Muscle layer of duodenum (tissue), 2 donors: Measurements from ENCODE around the gene EVX1.

Experiments used
- H3K27ac ChIP-seq: one replicate; pipeline ENCODE4 v1.7.0; 2013; ENCODE audit warnings: mild to moderate bottlenecking, low read length
- H3K27me3 ChIP-seq: one replicate; pipeline ENCODE4 v1.7.0; 2013; ENCODE audit warnings: low read depth, mild to moderate bottlenecking, control low read depth, low read length
- H3K36me3 ChIP-seq, 2 donors: one replicate each; pipeline ENCODE4 v1.7.0; 2013; ENCODE audit warnings: low read length in 2 of 2, control low read depth in 1 of 2, mild to moderate bottlenecking in 1 of 2; ENCODE audit not compliant: insufficient read depth in 2 of 2, control insufficient read depth in 1 of 2
- H3K4me1 ChIP-seq, 2 donors: one replicate each; pipeline ENCODE4 v1.7.0; 2013; ENCODE audit warnings: low read length in 2 of 2, mild to moderate bottlenecking in 2 of 2, control low read depth in 1 of 2, moderate library complexity in 1 of 2; ENCODE audit not compliant: insufficient read depth in 2 of 2, control insufficient read depth in 1 of 2
- H3K4me3 ChIP-seq, 2 donors: one replicate each; pipeline ENCODE4 v1.7.0; 2013; ENCODE audit warnings: low read length in 2 of 2, low read depth in 1 of 2, mild to moderate bottlenecking in 1 of 2
- H3K9me3 ChIP-seq, 2 donors: one replicate each; pipeline ENCODE4 v1.7.0; 2013; ENCODE audit warnings: low read length in 2 of 2, control low read depth in 1 of 2, mild to moderate bottlenecking in 1 of 2; ENCODE audit not compliant: control insufficient read depth in 1 of 2
- donor health status: healthy.

The EVX1 gene

DNA sequence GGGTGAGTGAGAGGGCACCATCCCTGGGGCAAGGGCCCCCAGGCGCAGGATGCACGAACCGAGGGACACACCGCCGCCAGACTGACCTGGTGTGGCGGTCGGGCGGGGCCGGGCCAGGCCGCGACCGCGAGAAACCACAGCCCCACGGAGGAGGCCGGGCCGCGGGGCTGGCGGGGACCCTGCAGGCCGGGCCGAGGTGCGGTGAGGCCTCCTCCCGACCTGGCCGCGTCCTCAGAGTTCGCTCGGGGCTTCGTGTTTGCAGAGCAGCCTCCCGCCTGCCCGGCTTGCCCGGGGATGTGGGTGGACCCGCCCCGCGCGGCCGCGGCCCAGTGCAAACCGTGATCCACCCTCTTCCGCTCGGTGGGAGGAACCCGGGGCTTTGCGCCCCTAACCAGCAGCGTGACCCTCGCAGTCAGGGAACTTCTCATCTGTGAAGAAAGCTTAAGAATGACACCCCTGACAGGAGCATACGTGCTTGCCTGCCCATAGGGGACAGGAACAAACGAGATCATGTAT, 22.1 kb upstream of the EVX1 start:
- H3K36me3 ChIP-seq, result no peaks in the 10 kb centered on the region
- no peak overlapping the region for H3K27ac ChIP-seq
- no peak overlapping the region for H3K4me3 ChIP-seq
- peaks cover 52% of the 10 kb centered on the region for H3K27me3 ChIP-seq
- no peaks in the 10 kb centered on the region for H3K9me3 ChIP-seq
- H3K4me1 ChIP-seq, result peaks cover 0 to 6% of the 10 kb centered on the region in 2 donors

- Histone ChIP-seq H3K27me3 (peaks cover 60% of the 10 kb centered on the region), H3K9me3 (no peaks in the 10 kb centered on the region), H3K4me3 (no peak overlapping the region), H3K4me1 (peaks cover 0 to 10% of the 10 kb centered on the region in 2 donors), H3K36me3 (no peaks in the 10 kb centered on the region), H3K27ac (no peak overlapping the region)
Measured at GRCh38 chr7:27221201-27221797, 21.3 kb upstream of the EVX1 start.

GRCh38 chr7:27223941-27224575, 18.5 kb upstream of the EVX1 start:
- H3K4me1 ChIP-seq, result peaks cover 0 to 10% of the 10 kb centered on the region in 2 donors
- H3K9me3 ChIP-seq, result no peaks in the 10 kb centered on the region
- H3K27me3 ChIP-seq, result peaks cover 65% of the 10 kb centered on the region
- no peak overlapping the region for H3K4me3 ChIP-seq
- H3K36me3 ChIP-seq, result no peaks in the 10 kb centered on the region
- no peak overlapping the region for H3K27ac ChIP-seq

DNA sequence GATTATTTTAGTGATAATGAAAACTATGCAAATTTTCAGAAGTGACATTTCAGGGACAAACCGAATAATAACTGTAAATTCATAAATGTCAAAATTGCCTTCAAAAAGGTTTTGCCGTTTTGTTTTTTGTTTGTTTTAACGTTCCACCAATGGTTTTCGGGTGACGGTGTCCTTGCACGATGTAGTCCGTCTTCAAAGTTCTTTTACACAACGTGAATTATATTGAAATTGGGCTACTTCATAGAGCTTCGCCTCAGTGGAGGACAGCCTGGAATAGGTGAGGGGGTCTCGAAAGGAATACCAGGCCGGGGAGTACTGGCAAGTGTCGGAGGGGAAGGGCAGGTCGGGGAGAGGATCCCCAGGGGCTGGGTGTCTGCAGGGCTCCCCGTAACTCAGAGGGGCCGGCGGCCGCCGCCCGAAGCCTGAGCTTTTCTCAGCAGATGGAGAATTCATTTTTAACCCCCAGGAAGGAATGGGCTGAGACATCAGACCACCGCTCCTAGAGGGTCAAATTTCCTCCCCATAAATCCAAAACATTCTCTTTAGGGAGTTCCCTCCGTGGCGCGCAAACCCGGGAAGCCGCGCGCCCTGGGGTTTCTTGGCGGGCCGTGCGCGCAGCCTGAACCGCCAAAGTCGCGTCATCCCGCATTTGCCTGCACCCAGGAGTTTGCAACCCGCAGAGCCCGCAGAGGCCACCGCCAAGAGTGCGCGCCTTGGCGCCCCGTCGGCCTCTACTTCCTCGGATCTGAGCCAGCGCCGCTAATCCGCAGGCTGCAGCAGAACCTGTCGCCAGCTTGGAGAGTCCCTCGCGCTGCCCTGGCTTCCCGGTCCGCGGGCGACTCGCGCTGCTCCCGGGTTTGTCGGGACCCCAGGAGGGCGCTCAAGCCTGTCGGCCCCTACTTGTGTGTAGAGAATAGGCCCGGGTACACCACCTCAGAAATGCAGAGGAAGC, 17.3 kb upstream of the EVX1 start:
- Histone ChIP-seq H3K9me3 (no peaks in the 10 kb centered on the region), H3K36me3 (no peaks in the 10 kb centered on the region), H3K4me1 (peaks cover 0 to 10% of the 10 kb centered on the region in 2 donors), H3K4me3 (no peak overlapping the region), H3K27me3 (peaks cover 57% of the 10 kb centered on the region), H3K27ac (no peak overlapping the region)

GRCh38 chr7:27229448-27229847, 13.2 kb upstream of the EVX1 start:
- Histone ChIP-seq H3K27me3 (peaks cover 21% of the 10 kb centered on the region), H3K4me3 (no peak overlapping the region), H3K27ac (no peak overlapping the region), H3K9me3 (no peaks in the 10 kb centered on the region), H3K36me3 (no peaks in the 10 kb centered on the region), H3K4me1 (peaks cover 0 to 10% of the 10 kb centered on the region in 2 donors)

DNA sequence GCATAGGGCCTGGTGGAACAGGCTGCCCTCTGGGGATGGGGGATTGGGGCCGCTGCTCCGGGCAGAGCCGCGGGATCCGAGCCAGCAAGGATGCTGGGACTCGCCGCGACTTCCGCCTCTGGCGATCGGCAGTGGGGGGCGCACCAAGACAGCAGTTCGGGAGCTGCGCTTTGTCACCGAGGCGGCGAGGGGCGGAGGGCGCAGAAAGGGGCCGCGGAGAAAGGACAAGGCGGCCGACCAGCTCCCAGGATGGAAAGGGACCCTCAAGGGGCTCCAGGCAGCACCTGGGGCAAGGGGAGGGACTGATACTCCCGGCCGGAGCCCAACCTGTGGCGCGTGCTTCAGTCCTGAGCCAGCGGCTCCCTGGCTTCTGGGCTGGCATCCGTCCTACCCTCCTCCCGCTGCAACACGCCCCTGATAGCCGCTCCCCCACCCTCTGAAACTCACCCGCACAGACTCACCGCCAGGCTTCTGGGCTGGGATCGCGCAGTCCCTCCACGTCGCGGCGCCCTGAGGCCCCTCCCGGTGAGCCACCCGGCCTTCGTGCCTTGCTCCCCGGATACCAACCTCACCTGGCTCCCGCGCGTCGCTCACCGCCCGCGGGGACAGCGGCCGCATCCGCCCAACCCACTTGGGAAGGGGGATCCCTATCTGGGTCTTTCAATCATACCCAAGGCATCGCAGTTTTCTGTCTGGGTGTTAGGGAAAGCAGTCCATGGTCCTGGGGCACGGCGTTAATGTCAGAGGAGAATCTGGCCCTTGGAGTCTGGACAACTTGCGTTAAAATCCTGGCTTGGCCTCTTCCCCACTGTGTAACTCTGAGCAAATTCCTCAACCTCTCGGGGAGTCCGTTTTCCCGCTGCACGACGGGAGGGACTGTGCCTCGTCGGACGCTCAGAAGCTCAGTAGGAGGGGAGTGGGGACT, 7.0 kb upstream of the EVX1 start:
- peaks cover 43% of the 10 kb centered on the region for H3K27me3 ChIP-seq

DNA sequence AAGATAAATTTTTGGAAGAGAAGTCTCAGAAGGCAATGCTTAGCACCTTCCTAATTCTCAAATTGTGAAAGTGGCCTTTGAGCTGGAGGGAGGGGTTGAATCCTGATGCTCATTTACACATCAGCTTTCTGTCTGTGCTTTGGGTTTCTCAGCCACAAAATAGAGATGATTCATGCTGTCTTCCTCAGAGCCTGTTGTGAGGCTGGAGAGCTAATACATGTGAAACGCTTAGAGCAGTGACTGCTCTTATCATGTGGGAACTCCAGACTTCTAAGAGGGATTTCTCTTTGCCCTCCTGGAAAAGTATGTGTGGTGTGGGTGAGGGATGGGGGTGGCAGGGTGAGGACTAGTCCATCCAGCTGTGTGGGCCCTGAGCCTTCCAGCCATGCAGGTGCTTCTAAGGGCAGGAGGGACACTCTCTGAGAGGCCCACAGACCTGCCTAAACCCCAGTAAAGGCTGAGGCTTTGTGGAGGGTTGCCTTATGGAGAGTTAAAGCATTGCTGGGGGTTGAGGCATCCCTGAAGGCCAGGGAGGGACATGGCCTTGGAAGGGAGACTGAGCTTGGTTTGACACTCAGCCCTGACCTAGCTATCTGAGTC, 4.8 kb upstream of the EVX1 start:
- peaks cover 65% of the 10 kb centered on the region for H3K27me3 ChIP-seq
- no peak overlapping the region for H3K27ac ChIP-seq
- H3K4me1 ChIP-seq, result peaks cover 0 to 30% of the 10 kb centered on the region in 2 donors
- no peak overlapping the region for H3K4me3 ChIP-seq
- no peaks in the 10 kb centered on the region for H3K9me3 ChIP-seq
- no peaks in the 10 kb centered on the region for H3K36me3 ChIP-seq

More for the DNA sequence above, 7.0 kb upstream of the EVX1 start:
- Histone ChIP-seq H3K9me3 (no peaks in the 10 kb centered on the region), H3K36me3 (no peaks in the 10 kb centered on the region), H3K4me3 (peak overlapping the region; percentile 37 to 63), H3K4me1 (peaks cover 0 to 21% of the 10 kb centered on the region in 2 donors), H3K27ac (no peak overlapping the region)

- Histone ChIP-seq H3K4me1 (peaks cover 0 to 42% of the 10 kb centered on the region in 2 donors), H3K4me3 (no peak overlapping the region), H3K27me3 (peaks cover 77% of the 10 kb centered on the region), H3K27ac (no peak overlapping the region), H3K36me3 (no peaks in the 10 kb centered on the region), H3K9me3 (no peaks in the 10 kb centered on the region)
Measured at GRCh38 chr7:27238979-27239386, 3.6 kb upstream of the EVX1 start.

DNA sequence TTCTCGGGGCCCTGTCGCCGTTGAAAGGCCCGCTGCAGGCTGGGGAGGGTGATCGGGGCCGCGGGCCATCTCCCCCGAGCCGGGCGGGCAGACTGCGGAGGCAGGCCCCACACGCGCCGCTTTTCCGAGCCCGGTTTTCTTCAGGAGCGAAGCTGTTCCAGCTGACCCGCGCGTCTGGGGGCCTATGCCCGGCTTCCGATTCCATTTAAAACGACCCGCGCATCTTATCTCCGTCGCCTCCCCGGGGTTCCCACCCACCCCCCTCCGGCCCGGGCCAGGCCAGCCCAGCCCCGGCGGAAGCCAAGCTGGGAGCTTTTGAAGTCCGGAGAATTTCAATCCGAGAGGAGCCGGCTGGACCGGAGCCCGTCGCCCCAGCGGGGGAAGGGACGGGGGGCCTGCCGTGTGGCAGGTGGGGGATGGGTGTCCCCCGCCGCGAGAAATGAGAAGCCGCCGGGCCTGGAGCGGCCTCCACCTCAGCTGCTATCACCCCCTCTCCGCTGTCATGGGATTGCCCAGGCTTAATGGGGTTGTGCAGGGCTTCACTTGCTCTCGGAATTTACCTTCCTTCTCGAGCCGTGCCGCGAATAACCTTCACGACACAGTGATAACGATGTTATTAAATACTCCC, 3.1 kb upstream of the EVX1 start:
- Histone ChIP-seq H3K9me3 (no peaks in the 10 kb centered on the region), H3K27ac (no peak overlapping the region), H3K27me3 (peaks cover 82% of the 10 kb centered on the region), H3K4me1 (peaks cover 0 to 45% of the 10 kb centered on the region in 2 donors), H3K4me3 (peak overlapping the region in 1 of 2 donors; percentile 28), H3K36me3 (no peaks in the 10 kb centered on the region)
